Cardiac fibroblast (primary cell): ENCODE results near the gene PSG5.
"Not testable (repeated sequence)": the region's sequence is repeated elsewhere in the genome, so short reads cannot be mapped to it uniquely, and the experiment has no call there.

Experiments used
- DNase-seq, 2 donors: peaks; one replicate each; pipeline versions ENCODE4 v3.0.0 to v3.0.0-alpha.2; 2010; ENCODE audit warnings: low read depth in 2 of 2
- H3K4me3 ChIP-seq, 2 donors: replicated peaks in 1 of 2; 1 replicate in 1 of 2; 2 replicates in 1 of 2; pipeline ENCODE4 v1.5.1; 2011; ENCODE audit warnings: low read depth in 2 of 2, low read length in 2 of 2, mild to moderate bottlenecking in 2 of 2, moderate library complexity in 1 of 2
- CTCF ChIP-seq: IDR thresholded peaks from one replicate; pipeline ENCODE4 v1.5.1; 2011; ENCODE audit warnings: low read depth, mild to moderate bottlenecking, low read length, inconsistent platforms

Gene PSG5

GRCh38 chr19:43163135-43163534, 23.2 kb downstream of the PSG5 start:
- not testable (repeated sequence) for DNase-seq, H3K4me3 ChIP-seq

GRCh38 chr19:43162261-43162660, 24.1 kb downstream of the PSG5 start:
- H3K4me3 ChIP-seq, DNase-seq: not testable (repeated sequence)

DNA sequence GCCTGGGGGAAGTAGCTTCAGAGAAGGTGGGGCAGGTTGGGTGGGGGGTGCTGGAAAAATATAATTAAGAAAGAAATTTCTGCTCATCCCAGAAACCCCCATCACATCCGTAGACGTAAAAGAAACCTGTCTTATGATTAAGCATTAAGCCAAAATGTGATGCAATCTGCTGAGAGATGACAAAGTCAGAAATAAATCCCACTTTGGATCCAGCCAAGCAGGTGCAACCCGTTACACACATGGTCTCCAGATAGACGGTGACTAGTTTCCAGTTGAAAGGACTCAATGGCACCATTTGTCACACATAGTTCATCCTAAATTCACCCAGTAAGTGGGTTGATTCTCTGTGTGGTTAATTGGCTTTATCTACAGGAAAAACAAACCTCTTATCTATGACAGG, 34.1 kb downstream of the PSG5 start:
- peak in 1 of 2 donors; percentile 35 for DNase-seq
- TF ChIP-seq CTCF = no peak
- H3K4me3 ChIP-seq = no peak overlapping the region

DNA sequence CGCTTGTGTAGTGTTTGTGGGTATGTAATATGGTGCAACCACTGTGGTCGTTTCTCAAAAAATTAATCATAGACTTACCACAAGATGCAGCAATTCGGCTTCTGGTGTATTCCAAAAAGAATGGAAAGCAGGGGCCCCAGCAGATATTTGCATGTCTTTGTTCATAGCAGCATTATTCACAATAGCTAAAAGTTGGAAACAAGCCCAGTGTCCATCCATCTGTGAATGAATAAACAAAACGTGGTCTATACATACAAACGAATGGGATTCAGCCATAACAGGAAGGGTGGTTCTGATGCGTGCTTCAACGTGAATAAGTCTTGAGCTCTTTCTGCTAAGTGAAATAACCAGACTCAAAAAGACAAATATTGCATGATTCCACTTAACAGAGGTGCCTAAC, 36.5 kb downstream of the PSG5 start:
- DNase-seq = peak; percentile 1 to 94
- H3K4me3 ChIP-seq = not testable (repeated sequence)

GRCh38 chr19:43148233-43148632, 38.1 kb downstream of the PSG5 start:
- peak; percentile 51 to 92 for DNase-seq
- TF ChIP-seq CTCF = no peak

GRCh38 chr19:43141763-43142162, 44.6 kb downstream of the PSG5 start:
- H3K4me3 ChIP-seq = not testable (repeated sequence)
- DNase-seq = peak in 1 of 2 donors; percentile 60

More at GRCh38 chr19:43148233-43148632, 38.1 kb downstream of the PSG5 start:
- H3K4me3 ChIP-seq = no peak overlapping the region

DNA sequence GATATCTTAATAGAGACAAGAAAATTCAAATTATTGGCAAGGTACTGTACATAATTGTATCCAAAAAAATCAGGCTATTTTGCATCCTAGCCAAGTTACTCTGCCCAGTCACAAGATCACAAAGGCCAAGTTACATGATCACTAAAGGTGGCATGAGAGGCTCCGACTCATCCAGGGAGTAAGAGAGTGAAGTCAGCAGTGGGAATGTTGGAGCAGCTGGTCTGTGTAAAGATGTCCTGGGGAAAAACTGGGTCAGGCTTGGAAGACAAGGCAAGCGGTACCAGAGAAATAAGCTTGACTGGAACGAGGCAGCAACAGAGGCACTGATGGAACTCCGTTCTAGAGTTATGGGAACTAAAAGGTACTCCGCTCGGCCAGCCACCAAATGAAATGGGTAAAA, 53.6 kb downstream of the PSG5 start:
- DNase-seq = no peak
- TF ChIP-seq CTCF = no peak
- H3K4me3 ChIP-seq = no peak overlapping the region

- DNase-seq, H3K4me3 ChIP-seq: not testable (repeated sequence)
These were observed 55.0 kb downstream of the PSG5 start for GRCh38 chr19:43131281-43131842.

DNA sequence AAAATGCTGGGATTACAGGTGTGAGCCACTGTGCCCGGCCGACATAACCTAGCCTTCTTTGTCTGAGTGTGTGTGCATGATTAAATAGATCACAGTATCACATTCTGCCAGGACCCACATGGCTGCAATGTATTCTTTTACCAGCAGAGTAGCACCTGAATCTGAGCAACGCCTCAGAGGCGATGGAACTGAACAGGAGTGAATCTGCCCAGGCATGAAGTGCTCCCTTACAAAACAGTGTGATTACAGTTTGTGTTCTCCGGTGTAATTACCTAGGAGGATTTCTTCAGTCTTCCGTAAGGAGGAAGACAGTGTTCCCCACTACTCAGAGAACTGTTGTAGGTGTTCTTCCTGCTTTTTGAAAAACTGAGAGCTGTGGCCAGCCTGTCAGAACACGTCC, 57.1 kb downstream of the PSG5 start:
- not testable (repeated sequence) for DNase-seq, H3K4me3 ChIP-seq

GRCh38 chr19:43127336-43127735, 59.0 kb downstream of the PSG5 start:
- peak; percentile 51 to 97 for DNase-seq
- H3K4me3 ChIP-seq = not testable (repeated sequence)

- no peak for DNase-seq
- TF ChIP-seq CTCF = no peak
- no peak overlapping the region for H3K4me3 ChIP-seq
These were observed 59.6 kb downstream of the PSG5 start for GRCh38 chr19:43126720-43127119.
